ENCODE data around the gene SEC14L5.
"Not testable (repeated sequence)": the region's sequence is repeated elsewhere in the genome, so short reads cannot be mapped to it uniquely, and the experiment has no call there.

- TF ChIP-seq ELF4 (IDR thresholded peaks at IDR 0.05); FOXM1 (IDR thresholded peaks at IDR 0.05; ENCODE audit: borderline replicate concordance); SUZ12 (IDR thresholded peaks at IDR 0.05); SP1 (IDR thresholded peaks at IDR 0.05); CTBP1 (IDR thresholded peaks at IDR 0.05; ENCODE audit: borderline replicate concordance): not testable (repeated sequence)
These were observed 5.4 kb downstream of the SEC14L5 start for GRCh38 chr16:4963527-4963926.
